Activated CD8-positive, alpha-beta T cell treated with anti-CD3 and anti-CD28 coated beads, Interleukin-2, amount 10 ng/mL, durations not matched to agents 7 days and 5 days (primary cell): ENCODE data around the gene ELANE. TPM values are rescaled to one million over a fixed set of nuclear protein-coding genes. Genes with fewer than 3 reads are reported as not detected.
"Not testable (repeated sequence)": the region's sequence is repeated elsewhere in the genome, so short reads cannot be mapped to it uniquely, and the experiment has no call there.

Experiments
- ATAC-seq: fragments of 150-1000 bp; cut with Tn5 transposase; one replicate; pipeline ENCODE4 v1.10.0; 2021; ENCODE audit warnings: moderate library complexity
- CTCF ChIA-PET: fragments of 350-600 bp; sonication (Branson Sonifier 250); formaldehyde crosslinking; loops from one replicate; lab custom pipeline; 2021; ENCODE audit warnings: antibody characterized with exemption; lab: Charles Lee
- POLR2A ChIA-PET: fragments of 350-600 bp; sonication (Branson Sonifier 250); formaldehyde crosslinking; loops from one replicate; lab custom pipeline; 2021; ENCODE audit warnings: antibody characterized with exemption; lab: Charles Lee
- DNase-seq: peaks from one replicate; pipeline ENCODE4 v3.0.0-alpha.2; 2020
- H3K27ac Mint-ChIP-seq: one replicate; pipeline ENCODE4 v1.8.0; 2021; ENCODE audit warnings: mild to moderate bottlenecking, mixed read lengths
- H3K27me3 Mint-ChIP-seq: one replicate; pipeline ENCODE4 v1.8.0; 2021; ENCODE audit warnings: low read depth, mixed read lengths
- H3K36me3 Mint-ChIP-seq: one replicate; pipeline ENCODE4 v1.8.0; 2021; ENCODE audit warnings: low read depth, mixed read lengths
- H3K4me1 Mint-ChIP-seq: one replicate; pipeline ENCODE4 v1.8.0; 2021; ENCODE audit warnings: low read depth, mixed read lengths
- H3K4me3 Mint-ChIP-seq: one replicate; pipeline ENCODE4 v1.8.0; 2021; ENCODE audit warnings: mild to moderate bottlenecking, mixed read lengths
- H3K9me3 Mint-ChIP-seq: one replicate; pipeline ENCODE4 v1.8.0; 2022; ENCODE audit warnings: mixed read lengths; ENCODE audit not compliant: insufficient read depth
- total RNA-seq, 2 experiments: library from RNA; stranded (reverse); gene quantifications; one replicate each; pipeline ENCODE4 v1.2.3, GENCODE V29; 2021

ELANE gene
- total RNA-seq, 2 experiments from 2014 or later, result not detected

GRCh38 chr19:870314-870713 is 18.2 kb downstream of the ELANE start:
- Mint-ChIP-seq H3K4me3 (no peak overlapping the region), H3K9me3 (no peaks in the 10 kb centered on the region), H3K36me3 (peaks cover 19% of the 10 kb centered on the region), H3K27me3 (no peaks in the 10 kb centered on the region), H3K27ac (peak overlapping the region; percentile 55), H3K4me1 (peaks cover 11% of the 10 kb centered on the region)
- CTCF ChIA-PET, result no interaction called here
- POLR2A ChIA-PET, result no interaction called here
- ATAC-seq (no peak), DNase-seq (no peak)

GRCh38 chr19:870963-871401 is 18.9 kb downstream of the ELANE start:
- Mint-ChIP-seq H3K27ac (no peak overlapping the region), H3K9me3 (no peaks in the 10 kb centered on the region), H3K4me3 (no peak overlapping the region), H3K4me1 (peaks cover 11% of the 10 kb centered on the region), H3K36me3 (peaks cover 19% of the 10 kb centered on the region), H3K27me3 (no peaks in the 10 kb centered on the region)
- ChIA-PET POLR2A (no interaction called here), CTCF (no interaction called here)
- no peak for DNase-seq
- no peak for ATAC-seq

- Mint-ChIP-seq H3K36me3 (peaks cover 22% of the 10 kb centered on the region), H3K4me1 (peaks cover 11% of the 10 kb centered on the region), H3K27ac (peak overlapping the region; percentile 89), H3K4me3 (peak overlapping the region; percentile 73), H3K9me3 (no peaks in the 10 kb centered on the region), H3K27me3 (no peaks in the 10 kb centered on the region)
- ChIA-PET POLR2A (no interaction called here), CTCF (interaction anchor here (1.3 kb wide), 1 partner anchor 8 kb away, joined by 9 read pairs; no protein-coding TSS in a partner anchor)
- DNase-seq (no peak), ATAC-seq (peak; percentile 2)
Measured at GRCh38 chr19:871446-872265, 19.6 kb downstream of the ELANE start.

GRCh38 chr19:872266-872951 is 20.3 kb downstream of the ELANE start:
- ATAC-seq, result peak; percentile 85
- H3K4me1 Mint-ChIP-seq, result peaks cover 11% of the 10 kb centered on the region
- ChIA-PET POLR2A (interaction anchor here (0.9 kb wide), 1 partner anchor 112 kb away, joined by 4 read pairs; the partner anchor contains the start of gene WDR18), CTCF (interaction anchor here (1.3 kb wide), 1 partner anchor 9 kb away, joined by 9 read pairs; no protein-coding TSS in a partner anchor)
- H3K27me3 Mint-ChIP-seq, result no peaks in the 10 kb centered on the region
- H3K27ac Mint-ChIP-seq, result peak overlapping the region; percentile 89
- DNase-seq, result peak; percentile 94
- H3K36me3 Mint-ChIP-seq, result peaks cover 24% of the 10 kb centered on the region
- H3K4me3 Mint-ChIP-seq, result peak overlapping the region; percentile 73
- H3K9me3 Mint-ChIP-seq, result no peaks in the 10 kb centered on the region

GRCh38 chr19:873084-873483 is 21.0 kb downstream of the ELANE start:
- DNase-seq (peak; percentile 89), ATAC-seq (peak; percentile 75)
- ChIA-PET CTCF (interaction anchor here (0.6 to 2.5 kb wide), 3 partner anchors 9 to 16 kb away, joined by 3 to 9 read pairs (median 8); no protein-coding TSS in a partner anchor), POLR2A (interaction anchor here (0.9 kb wide), 1 partner anchor 111 kb away, joined by 4 read pairs; the partner anchor contains the start of gene WDR18)
- Mint-ChIP-seq H3K9me3 (no peaks in the 10 kb centered on the region), H3K4me3 (no peak overlapping the region), H3K4me1 (peaks cover 11% of the 10 kb centered on the region), H3K27ac (peak overlapping the region; percentile 78), H3K27me3 (no peaks in the 10 kb centered on the region), H3K36me3 (peaks cover 21% of the 10 kb centered on the region)

- Mint-ChIP-seq H3K4me1 (peaks cover 11% of the 10 kb centered on the region), H3K36me3 (peaks cover 21% of the 10 kb centered on the region), H3K27me3 (no peaks in the 10 kb centered on the region), H3K27ac (no peak overlapping the region), H3K9me3 (no peaks in the 10 kb centered on the region), H3K4me3 (no peak overlapping the region)
- ChIA-PET CTCF (interaction anchor here (0.6 to 2.5 kb wide), 2 partner anchors 9 to 15 kb away, joined by 3 to 8 read pairs; no protein-coding TSS in a partner anchor), POLR2A (no interaction called here)
- no peak for DNase-seq
- ATAC-seq, result no peak
Measured at GRCh38 chr19:873561-874041, 21.5 kb downstream of the ELANE start.

- Mint-ChIP-seq H3K36me3 (peaks cover 18% of the 10 kb centered on the region), H3K4me3 (no peak overlapping the region), H3K9me3 (no peaks in the 10 kb centered on the region), H3K27me3 (no peaks in the 10 kb centered on the region), H3K27ac (no peak overlapping the region), H3K4me1 (peaks cover 11% of the 10 kb centered on the region)
- POLR2A ChIA-PET, result no interaction called here
- CTCF ChIA-PET, result interaction anchor here (0.6 to 2.5 kb wide), 2 partner anchors 11 to 71 kb away, joined by 3 to 8 read pairs; no protein-coding TSS in a partner anchor
- no peak for ATAC-seq
- DNase-seq, result no peak
Measured at GRCh38 chr19:875265-875879, 23.3 kb downstream of the ELANE start.

GRCh38 chr19:876089-876488 is 24.0 kb downstream of the ELANE start:
- Mint-ChIP-seq H3K4me3 (no peak overlapping the region), H3K4me1 (peaks cover 11% of the 10 kb centered on the region), H3K27ac (no peak overlapping the region), H3K36me3 (peaks cover 17% of the 10 kb centered on the region), H3K9me3 (no peaks in the 10 kb centered on the region), H3K27me3 (no peaks in the 10 kb centered on the region)
- ATAC-seq, result no peak
- CTCF ChIA-PET, result interaction anchor here (0.6 kb wide), 1 partner anchor 71 kb away, joined by 3 read pairs; no protein-coding TSS in a partner anchor
- POLR2A ChIA-PET, result no interaction called here
- no peak for DNase-seq

GRCh38 chr19:876780-877314 is 24.7 kb downstream of the ELANE start:
- Mint-ChIP-seq H3K36me3 (peaks cover 21% of the 10 kb centered on the region), H3K27ac (no peak overlapping the region), H3K4me1 (peaks cover 8% of the 10 kb centered on the region), H3K27me3 (no peaks in the 10 kb centered on the region), H3K4me3 (no peak overlapping the region), H3K9me3 (no peaks in the 10 kb centered on the region)
- DNase-seq, result no peak
- POLR2A ChIA-PET, result interaction anchor here (1.1 kb wide), 1 partner anchor 91 kb away, joined by 4 read pairs; no protein-coding TSS in a partner anchor
- CTCF ChIA-PET, result interaction anchor here (1.0 kb wide), 1 partner anchor 13 kb away, joined by 3 read pairs; no protein-coding TSS in a partner anchor
- ATAC-seq, result no peak

- ATAC-seq, DNase-seq, H3K4me3 Mint-ChIP-seq, H3K9me3 Mint-ChIP-seq, H3K27me3 Mint-ChIP-seq, H3K4me1 Mint-ChIP-seq, H3K27ac Mint-ChIP-seq: not testable (repeated sequence)
- ChIA-PET POLR2A (interaction anchor here (1.1 kb wide), 1 partner anchor 92 kb away, joined by 4 read pairs; no protein-coding TSS in a partner anchor), CTCF (interaction anchor here (1.0 kb wide), 1 partner anchor 15 kb away, joined by 3 read pairs; no protein-coding TSS in a partner anchor)
- H3K36me3 Mint-ChIP-seq, result peaks cover 20% of the 10 kb centered on the region
Measured at GRCh38 chr19:877992-878660, 26.0 kb downstream of the ELANE start.
